HepG2 (cell line): ENCODE measurements around the gene MICA. TPM values are rescaled to one million over a fixed set of nuclear protein-coding genes. Genes with fewer than 3 reads are reported as not detected.
A peak's percentile ranks its signal among the peaks of the same experiment; 100 is the strongest.
"Not testable (repeated sequence)": the region's sequence is repeated elsewhere in the genome, so short reads cannot be mapped to it uniquely, and the experiment has no call there.

Experiments used
- ATAC-seq: fragments of 200-7000 bp; cut with Tn5 transposase; 3 replicates; pipeline ENCODE4 v1.9.1; 2020; ENCODE audit warnings: mild to moderate bottlenecking, moderate library complexity
- BruUV-seq: library from RNA; stranded (reverse); fragments of 400-500 nt; replicated peaks from 2 replicates; lab custom pipeline; 2021; lab: Mats Ljungman, UMichigan
- CTCF ChIA-PET: fragments of 300-600 bp; formaldehyde crosslinking; extraction: SDS; loops from one replicate; lab custom pipeline; 2021; ENCODE audit warnings: low total read pairs, inconsistent platforms, low intra/inter-chr PET ratio; lab: Yijun Ruan, JAX
- POLR2A ChIA-PET: fragments of 350-600 bp; sonication (Branson Sonifier 250); formaldehyde crosslinking; loops from one replicate; lab custom pipeline; 2020; ENCODE audit warnings: antibody characterized with exemption, inconsistent platforms; lab: Yijun Ruan, JAX
- DNase-seq: peaks from one replicate; pipeline ENCODE4 v3.0.0-alpha.2; 2015; ENCODE audit warnings: low spot score
- FAIRE-seq: peaks from 3 replicates; lab custom pipeline; 2011; peaks lifted over from hg19 to GRCh38; lab: Jason Lieb, UNC
- H2AFZ ChIP-seq: one replicate; pipeline ENCODE4 v1.6.1; 2011; ENCODE audit warnings: low read length, inconsistent platforms
- H3K27ac ChIP-seq: fragments of 300-600 bp; 3 replicates; pipeline ENCODE4 v1.8.0; 2011; ENCODE audit warnings: mixed run types, mild to moderate bottlenecking, mixed read lengths, low read length, inconsistent platforms; ENCODE audit not compliant: insufficient read depth; ENCODE audit errors: extremely low read length
- H3K27me3 ChIP-seq, 2 experiments: fragments of 200-600 bp in 1 of 2; 2 replicates in 1 of 2; 3 replicates in 1 of 2; pipeline versions ENCODE4 v1.6.0 to v1.8.0; 2011; ENCODE audit warnings: low read length in 2 of 2, mild to moderate bottlenecking in 2 of 2, moderate library complexity in 2 of 2, inconsistent platforms in 1 of 2; ENCODE audit not compliant: insufficient read depth in 2 of 2, control insufficient read depth in 1 of 2
- H3K36me3 ChIP-seq, 2 experiments: fragments of 200-600 bp in 1 of 2; replicated peaks in 1 of 2; 2 replicates in 1 of 2; 3 replicates in 1 of 2; pipeline versions ENCODE4 v1.5.1 to v1.8.0; 2011; ENCODE audit warnings: low read length in 2 of 2, inconsistent platforms in 1 of 2; ENCODE audit not compliant: insufficient read depth in 2 of 2, control insufficient read depth in 1 of 2
- H3K4me1 ChIP-seq: 2 replicates; pipeline ENCODE4 v1.5.1; 2012; ENCODE audit warnings: low read length, inconsistent platforms; ENCODE audit not compliant: insufficient read depth
- H3K4me2 ChIP-seq: 2 replicates; pipeline ENCODE4 v1.6.0; 2011; ENCODE audit warnings: low read depth, low read length, inconsistent platforms
- H3K4me3 ChIP-seq, 3 experiments: fragments of 200-600 bp in 1 of 3; sonication (generic), shearing (Covaris generic) in 1 of 3; replicated peaks in 1 of 3; 2 replicates each; pipeline ENCODE4 v1.5.1; 2011 to 2016; ENCODE audit warnings: low read length in 3 of 3, inconsistent platforms in 2 of 3, low read depth in 2 of 3, mild to moderate bottlenecking in 2 of 3, control low read depth in 1 of 3, mixed read lengths in 1 of 3; ENCODE audit not compliant: insufficient read depth in 1 of 3
- H3K79me2 ChIP-seq: one replicate; pipeline ENCODE4 v1.6.1; 2011; ENCODE audit warnings: low read length, inconsistent platforms; ENCODE audit not compliant: insufficient read depth
- H3K9ac ChIP-seq: 2 replicates; pipeline ENCODE4 v1.6.0; 2011; ENCODE audit warnings: mild to moderate bottlenecking, low read depth, low read length, inconsistent platforms; ENCODE audit not compliant: insufficient read depth
- H3K9me3 ChIP-seq: 2 replicates; pipeline ENCODE4 v1.5.1; 2012; ENCODE audit warnings: mild to moderate bottlenecking, low read length
- H4K20me1 ChIP-seq: 2 replicates; pipeline ENCODE4 v1.6.0; 2011; ENCODE audit warnings: inconsistent platforms, mild to moderate bottlenecking, low read length, moderate library complexity; ENCODE audit not compliant: insufficient read depth
- CTCF ChIP-seq: sonication (generic); formaldehyde crosslinking; IDR thresholded peaks from 2 replicates; pipeline ENCODE4 v1.5.0; 2020; ENCODE audit warnings: mild to moderate bottlenecking, missing genetic modification reagents, moderate library complexity
- GPN1 ChIP-seq: sonication (generic); formaldehyde crosslinking; IDR thresholded peaks from 2 replicates; pipeline ENCODE4 v1.5.1; 2020; ENCODE audit warnings: missing genetic modification reagents, borderline replicate concordance
- IKZF4 ChIP-seq: sonication (generic); formaldehyde crosslinking; IDR thresholded peaks from 2 replicates; pipeline ENCODE4 v1.5.1; 2020; ENCODE audit warnings: borderline replicate concordance, mild to moderate bottlenecking, low read depth, missing genetic modification reagents; ENCODE audit errors: not compliant biosample characterization
- KDM4B ChIP-seq: sonication (generic); formaldehyde crosslinking; IDR thresholded peaks from 2 replicates; pipeline ENCODE4 v1.4.0; 2020; ENCODE audit warnings: missing genetic modification reagents
- NR2F1 ChIP-seq, 2 experiments: fragments of 450-650 bp in 1 of 2; formaldehyde crosslinking in 1 of 2; IDR thresholded peaks; 2 replicates each; pipeline versions ENCODE4 v1.5.0 to v1.6.1; 2016 to 2020; ENCODE audit warnings: mild to moderate bottlenecking in 1 of 2, missing compliant biosample characterization in 1 of 2, missing genetic modification reagents in 1 of 2, moderate library complexity in 1 of 2
- NR2F6 ChIP-seq, 2 experiments: IDR thresholded peaks; 2 replicates each; pipeline ENCODE4 v1.6.1; 2016; ENCODE audit warnings: antibody characterized with exemption in 1 of 2, mild to moderate bottlenecking in 1 of 2
- RARA ChIP-seq: IDR thresholded peaks from 2 replicates; pipeline ENCODE4 v1.6.1; 2016; ENCODE audit warnings: missing genetic modification reagents, missing compliant biosample characterization
- RFX1 ChIP-seq: fragments of 450-650 bp; IDR thresholded peaks from 2 replicates; pipeline ENCODE4 v1.6.1; 2017
- RFX3 ChIP-seq: IDR thresholded peaks from 2 replicates; pipeline ENCODE4 v1.6.1; 2016; ENCODE audit warnings: missing biosample characterization, missing genetic modification reagents
- RFX5 ChIP-seq: IDR thresholded peaks from 2 replicates; pipeline ENCODE4 v1.6.1; 2011; ENCODE audit warnings: low read depth, low read length, improper control_type of control experiment
- RXRB ChIP-seq: IDR thresholded peaks from 2 replicates; pipeline ENCODE4 v1.6.1; 2016; ENCODE audit warnings: borderline replicate concordance, missing genetic modification reagents, missing compliant biosample characterization
- SMAD3 ChIP-seq: sonication (generic); formaldehyde crosslinking; IDR thresholded peaks from 2 replicates; pipeline ENCODE4 v1.4.0; 2020; ENCODE audit warnings: missing genetic modification reagents
- ZBTB7B ChIP-seq: sonication (generic); formaldehyde crosslinking; IDR thresholded peaks from 2 replicates; pipeline ENCODE4 v1.4.0; 2020; ENCODE audit warnings: missing genetic modification reagents
- ZFP36 ChIP-seq: fragments of 150-350 bp; IDR thresholded peaks from 2 replicates; pipeline ENCODE4 v1.6.1; 2018; ENCODE audit warnings: borderline replicate concordance, low read length, low read depth; ENCODE audit not compliant: partially characterized antibody
- ZNF234 ChIP-seq: sonication (generic); formaldehyde crosslinking; conservative IDR thresholded peaks from 2 replicates; pipeline ENCODE4 v1.5.1; 2020; ENCODE audit warnings: mild to moderate bottlenecking, missing genetic modification reagents
- ZNF335 ChIP-seq: sonication (generic); formaldehyde crosslinking; IDR thresholded peaks from 2 replicates; pipeline ENCODE4 v1.4.0; 2020; ENCODE audit warnings: missing genetic modification reagents
- ZNF7 ChIP-seq: IDR thresholded peaks from 2 replicates; pipeline ENCODE4 v1.6.1; 2016; ENCODE audit warnings: missing biosample characterization, missing genetic modification reagents
- WGBS: methylation state at CpG from one replicate; pipeline ENCODE4 v1.1.6; 2017; ENCODE audit warnings: low lambda C conversion rate; 5-methylcytosine and 5-hydroxymethylcytosine counted together
- in situ Hi-C: cut with HindIII; loops from 2 replicates; pipeline ENCODE4 v1.10.0; 2017; ENCODE audit warnings: low pct_unique_long_range_greater_than_20kb; ENCODE audit not compliant: extremely low pct_ligation_motif_present
- intact Hi-C: fragments of 100-400 bp; cut with micrococcal nuclease; formaldehyde crosslinking; loops from one replicate; pipeline ENCODE4 v1.10.0; 2022; ENCODE audit not compliant: unreplicated experiment
- polyA plus RNA-seq, 8 experiments: library from polyadenylated mRNA; depleted of rRNA in 3 of 8; stranded (reverse) in 7 of 8; unstranded in 1 of 8; fragments of >200 nt; fragmentation: Illumina TruSeq in 4 of 8; extraction: Trizol in 4 of 8; gene quantifications; 2 replicates each; pipeline versions ENCODE4 v1.2.1 to v1.2.3, GENCODE V29; 2011 to 2016; ENCODE audit warnings: low read depth in 4 of 8, missing spikeins in 1 of 8, mixed read lengths in 1 of 8; ENCODE audit not compliant: insufficient read depth in 1 of 8
- total RNA-seq, 5 experiments: library from RNA; depleted of rRNA; stranded (reverse); fragments of >200 nt; fragmentation: Illumina TruSeq; extraction: Trizol; gene quantifications; 2 replicates each; pipeline ENCODE4 v1.2.3, GENCODE V29; 2016; ENCODE audit warnings: low read depth in 1 of 5

The MICA gene
- total and polyA plus RNA-seq, 2 of the 13 experiments (the other 11 are each of a cell fraction or from before 2014, with no cell fraction given) = 21.6 to 38.1 TPM

DNA sequence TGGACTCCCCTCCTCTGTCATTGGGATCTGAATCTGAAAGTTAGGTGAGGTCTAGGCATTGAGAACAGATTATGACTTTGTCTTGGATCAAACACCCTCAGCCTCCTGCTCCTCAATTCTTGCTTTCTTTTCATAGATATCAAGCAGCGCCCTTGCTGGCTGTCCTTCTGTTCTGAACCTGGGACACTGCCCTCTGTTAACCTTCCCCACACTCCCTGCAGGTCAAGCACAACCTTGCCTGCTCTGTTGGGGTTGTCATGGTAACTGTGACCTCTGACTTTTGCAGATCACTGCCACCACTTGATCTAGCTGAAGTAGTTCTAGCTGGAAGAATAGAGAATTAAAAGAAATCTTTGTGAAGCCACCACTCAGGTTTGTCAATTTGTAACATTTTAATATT is 16.4 kb upstream of the MICA start:
- H3K27me3 ChIP-seq = peaks cover 2 to 24% of the 10 kb centered on the region in 2 experiments; a peak in 4 of 5 replicates
- CTCF ChIA-PET = no interaction called here
- 0% methylated on average over 1 of the region's 1 CpG for WGBS
- in situ Hi-C loops = no loop called here
- intact Hi-C loops = no loop called here
- POLR2A ChIA-PET = no interaction called here
- H3K4me1 ChIP-seq = peaks cover 12% of the 10 kb centered on the region
- DNase-seq = peak; percentile 60
- no peaks in the 10 kb centered on the region for H3K36me3 ChIP-seq
- TF ChIP-seq RFX5 (peak; percentile 79), IKZF4 (CRISPR knock-in tag) (no peak), CTCF (CRISPR knock-in tag) (peak; percentile 14; the same call in 1 of the 2 replicates), ZNF234 (no peak), NR2F6 (IDR thresholded peaks at IDR 0.05) (peak; percentile 74), NR2F6 (CRISPR knock-in tag; IDR thresholded peaks at IDR 0.05) (peak; percentile 71), KDM4B (CRISPR knock-in tag) (no peak), ZBTB7B (CRISPR knock-in tag) (no peak), ZNF7 (peak; percentile 92), RFX1 (peak; percentile 84), GPN1 (CRISPR knock-in tag) (no peak), ZFP36 (no peak), NR2F1 (CRISPR knock-in tag; IDR thresholded peaks at IDR 0.05) (peak; percentile 67 to 75; a peak in 3 of 4 replicates), RARA (peak; percentile 57), RFX3 (CRISPR knock-in tag) (peak; percentile 84), ZNF335 (CRISPR knock-in tag) (no peak), SMAD3 (CRISPR knock-in tag) (no peak), RXRB (CRISPR knock-in tag) (peak; percentile 60; the same call in 1 of the 2 replicates)
- peak; percentile 81 for FAIRE-seq
- no peak overlapping the region for H3K27ac ChIP-seq
- no peak overlapping the region for H3K4me3 ChIP-seq
- no peak overlapping the region for H3K9ac ChIP-seq
- no peak overlapping the region for H2AFZ ChIP-seq
- no peaks in the 10 kb centered on the region for H4K20me1 ChIP-seq
- H3K79me2 ChIP-seq = no peaks in the 10 kb centered on the region
- ATAC-seq = peak; percentile 88
- no peaks in the 10 kb centered on the region for H3K9me3 ChIP-seq
- H3K4me2 ChIP-seq = no peak overlapping the region
- no TSS peak for BruUV-seq

- intact Hi-C loops, POLR2A ChIA-PET: not testable (repeated sequence)
- FAIRE-seq = peak; percentile 99
These were observed 14.2 kb upstream of the MICA start for GRCh38 chr6:31388916-31389801.

More at GRCh38 chr6:31388916-31389801, 14.2 kb upstream of the MICA start:
- H3K9ac ChIP-seq, H3K27ac ChIP-seq, H3K4me2 ChIP-seq, CTCF ChIA-PET, BruUV-seq, H3K27me3 ChIP-seq, H3K9me3 ChIP-seq, H3K36me3 ChIP-seq, H2AFZ ChIP-seq, H3K4me3 ChIP-seq, H4K20me1 ChIP-seq, H3K79me2 ChIP-seq, in situ Hi-C loops, DNase-seq: not testable (repeated sequence)
- peak; percentile 58 for ATAC-seq
- WGBS = 43% methylated on average over 3 of the region's 13 CpGs
- peaks cover 12% of the 10 kb centered on the region for H3K4me1 ChIP-seq
